CD4-positive, alpha-beta memory T cell (primary cell): ENCODE results near the gene RILPL1. TPM values are rescaled to one million over a fixed set of nuclear protein-coding genes. Genes with fewer than 3 reads are reported as not detected.
"Not testable (repeated sequence)": the region's sequence is repeated elsewhere in the genome, so short reads cannot be mapped to it uniquely, and the experiment has no call there.

Source experiments
- CTCF ChIA-PET: fragments of 350-600 bp; sonication (Branson Sonifier 250); formaldehyde crosslinking; loops from one replicate; lab custom pipeline; 2021; ENCODE audit warnings: inconsistent platforms; ENCODE audit not compliant: partially characterized antibody; lab: Charles Lee
- POLR2A ChIA-PET: fragments of 350-600 bp; sonication (Branson Sonifier 250); formaldehyde crosslinking; loops from one replicate; lab custom pipeline; 2021; ENCODE audit not compliant: partially characterized antibody; lab: Charles Lee
- DNase-seq, 5 donors: peaks; one replicate each; pipeline versions ENCODE4 v3.0.0 to v3.0.0-alpha.2; 2020 to 2022; ENCODE audit warnings: mixed read lengths in 1 of 5
- H3K27ac ChIP-seq: one replicate; pipeline ENCODE4 v1.7.0; 2013; ENCODE audit warnings: low read depth, low read length
- H3K27me3 ChIP-seq: 2 replicates; pipeline ENCODE4 v1.7.0; 2013; ENCODE audit warnings: mild to moderate bottlenecking, low read length, moderate library complexity; ENCODE audit not compliant: insufficient read depth
- H3K36me3 ChIP-seq: 2 replicates; pipeline ENCODE4 v1.7.0; 2013; ENCODE audit warnings: mild to moderate bottlenecking, low read length, moderate library complexity; ENCODE audit not compliant: insufficient read depth
- H3K4me1 ChIP-seq: 2 replicates; pipeline ENCODE4 v1.7.0; 2013; ENCODE audit warnings: mild to moderate bottlenecking, low read length, moderate library complexity; ENCODE audit not compliant: insufficient read depth
- H3K4me3 ChIP-seq, 2 donors: one replicate each; pipeline ENCODE4 v1.7.0; 2013; ENCODE audit warnings: low read length in 2 of 2, mild to moderate bottlenecking in 1 of 2
- H3K9me3 ChIP-seq, 2 donors: one replicate each; pipeline ENCODE4 v1.7.0; 2013; ENCODE audit warnings: low read length in 2 of 2, control low read depth in 1 of 2; ENCODE audit not compliant: control insufficient read depth in 1 of 2
- H3K27ac Mint-ChIP-seq, 7 donors: one replicate each; pipeline ENCODE4 v1.8.0; 2020 to 2021; ENCODE audit warnings: mixed read lengths in 7 of 7, mild to moderate bottlenecking in 6 of 7, inconsistent platforms in 3 of 7, moderate library complexity in 3 of 7
- H3K27me3 Mint-ChIP-seq, 2 donors: one replicate each; pipeline ENCODE4 v1.8.0; 2020 to 2021; ENCODE audit warnings: mixed read lengths in 2 of 2
- H3K36me3 Mint-ChIP-seq, 2 donors: one replicate each; pipeline ENCODE4 v1.8.0; 2020 to 2021; ENCODE audit warnings: mixed read lengths in 2 of 2, inconsistent platforms in 1 of 2, mild to moderate bottlenecking in 1 of 2
- H3K4me1 Mint-ChIP-seq, 4 donors: one replicate each; pipeline ENCODE4 v1.8.0; 2020 to 2021; ENCODE audit warnings: mixed read lengths in 4 of 4, mild to moderate bottlenecking in 1 of 4
- H3K4me3 Mint-ChIP-seq, 8 donors: one replicate each; pipeline ENCODE4 v1.8.0; 2020 to 2021; ENCODE audit warnings: mixed read lengths in 8 of 8, mild to moderate bottlenecking in 7 of 8, moderate library complexity in 6 of 8, inconsistent platforms in 3 of 8
- H3K9me3 Mint-ChIP-seq, 8 donors: one replicate each; pipeline ENCODE4 v1.8.0; 2020 to 2021; ENCODE audit warnings: mixed read lengths in 8 of 8, mild to moderate bottlenecking in 5 of 8, inconsistent platforms in 3 of 8, moderate library complexity in 1 of 8
- intact Hi-C: fragments of 100-400 bp; cut with micrococcal nuclease; formaldehyde crosslinking; loops from one replicate; pipeline ENCODE4 v1.15.1; 2023
- polyA plus RNA-seq, 2 donors: library from polyadenylated mRNA; unstranded; fragments of 300-500 nt; fragmentation: Illumina TruSeq; gene quantifications; one replicate each; pipeline ENCODE4 v1.2.3, GENCODE V29; 2021
- total RNA-seq, 2 experiments: library from RNA; stranded (reverse); gene quantifications; one replicate each; pipeline ENCODE4 v1.2.3, GENCODE V29; 2021

RILPL1 gene
- total and polyA plus RNA-seq, 4 experiments from 2014 or later: 0.54 to 8.5 (median 8.1) TPM; not detected in 1

GRCh38 chr12:123435636-123436016, 97.9 kb downstream of the RILPL1 start:
- Histone ChIP-seq H3K4me1 (peaks cover 58% of the 10 kb centered on the region), H3K4me3 (peak overlapping the region; percentile 79 to 95), H3K27me3 (no peaks in the 10 kb centered on the region), H3K9me3 (no peaks in the 10 kb centered on the region), H3K27ac (peak overlapping the region; percentile 98), H3K36me3 (no peaks in the 10 kb centered on the region)
- H3K27me3 Mint-ChIP-seq: no peaks in the 10 kb centered on the region
- peak overlapping the region; percentile 93 to 97 (median 95) for H3K4me3 Mint-ChIP-seq
- intact Hi-C loops: loop anchor here (1.0 to 2.0 kb wide), 5 partner anchors 13 to 149 kb away; partner anchors contain the start of genes SBNO1, SNRNP35 and TMED2
- POLR2A ChIA-PET: interaction anchor here (0.8 to 10.1 kb wide), 11 partner anchors 9 to 461 kb away, joined by 3 to 141 read pairs (median 7); partner anchors contain the start of genes KMT5A and SNRNP35
- peaks cover 7 to 28% of the 10 kb centered on the region in 2 donors for H3K36me3 Mint-ChIP-seq
- peak overlapping the region; percentile 88 to 99 (median 96) for H3K27ac Mint-ChIP-seq
- CTCF ChIA-PET: interaction anchor here (0.8 to 2.9 kb wide), 8 partner anchors 8 to 147 kb away, joined by 3 to 10 read pairs (median 4); partner anchors contain the start of gene SNRNP35
- peaks cover 28 to 68% (median 47%) of the 10 kb centered on the region in 4 donors for H3K4me1 Mint-ChIP-seq
- no peaks in the 10 kb centered on the region for H3K9me3 Mint-ChIP-seq
- DNase-seq: no peak

- Mint-ChIP-seq H3K27me3 (no peaks in the 10 kb centered on the region), H3K27ac (peak overlapping the region; percentile 84 to 99 (median 93)), H3K36me3 (peaks cover 11 to 34% of the 10 kb centered on the region in 2 donors), H3K4me1 (peaks cover 33 to 72% (median 55%) of the 10 kb centered on the region in 4 donors), H3K9me3 (no peaks in the 10 kb centered on the region), H3K4me3 (peak overlapping the region; percentile 93 to 97 (median 95))
- Histone ChIP-seq H3K27me3 (no peaks in the 10 kb centered on the region), H3K9me3 (no peaks in the 10 kb centered on the region), H3K4me1 (peaks cover 63% of the 10 kb centered on the region), H3K36me3 (no peaks in the 10 kb centered on the region), H3K27ac (peak overlapping the region; percentile 98), H3K4me3 (peak overlapping the region; percentile 28 to 95)
- intact Hi-C loops: no loop called here
- DNase-seq: no peak
- ChIA-PET CTCF (interaction anchor here (0.6 to 1.8 kb wide), 4 partner anchors 16 to 148 kb away, joined by 3 to 6 read pairs (median 4); no protein-coding TSS in a partner anchor), POLR2A (interaction anchor here (0.6 to 10.1 kb wide), 8 partner anchors 10 to 200 kb away, joined by 3 to 141 read pairs (median 8); partner anchors contain the start of genes MTRFR, SBNO1 and SNRNP35)
These were observed 99.9 kb downstream of the RILPL1 start for GRCh38 chr12:123433615-123434014.

GRCh38 chr12:123431951-123432817, 101.3 kb downstream of the RILPL1 start:
- H3K4me1 ChIP-seq: peaks cover 70% of the 10 kb centered on the region
- intact Hi-C loops, H3K9me3 ChIP-seq, H3K9me3 Mint-ChIP-seq, H3K27me3 Mint-ChIP-seq, H3K27me3 ChIP-seq, H3K36me3 ChIP-seq: not testable (repeated sequence)
- Mint-ChIP-seq H3K36me3 (peaks cover 16 to 43% of the 10 kb centered on the region in 2 donors), H3K4me3 (peak overlapping the region; percentile 79 to 97 (median 94)), H3K4me1 (peaks cover 37 to 87% (median 58%) of the 10 kb centered on the region in 4 donors), H3K27ac (peak overlapping the region; percentile 86 to 99 (median 90))
- peak in 3 of 5 donors; percentile 27 to 74 (median 33) for DNase-seq
- H3K27ac ChIP-seq: peak overlapping the region; percentile 98
- POLR2A ChIA-PET: interaction anchor here (0.6 to 10.1 kb wide), 5 partner anchors 10 to 67 kb away, joined by 3 to 141 read pairs (median 11); partner anchors contain the start of genes SBNO1 and SNRNP35
- H3K4me3 ChIP-seq: peak overlapping the region in 1 of 2 donors; percentile 95
- CTCF ChIA-PET: interaction anchor here (0.7 to 1.0 kb wide), 2 partner anchors 9 to 72 kb away, joined by 3 read pairs; no protein-coding TSS in a partner anchor

- H3K4me1 Mint-ChIP-seq: peaks cover 32 to 62% (median 45%) of the 10 kb centered on the region in 4 donors
- H3K27me3 Mint-ChIP-seq, H3K9me3 Mint-ChIP-seq, H3K9me3 ChIP-seq, H3K4me3 ChIP-seq, DNase-seq, H3K27ac ChIP-seq, H3K27me3 ChIP-seq, H3K36me3 ChIP-seq: not testable (repeated sequence)
- peaks cover 24 to 32% of the 10 kb centered on the region in 2 donors for H3K36me3 Mint-ChIP-seq
- peak overlapping the region in 6 of 8 donors; percentile 25 to 66 (median 42) for H3K4me3 Mint-ChIP-seq
- ChIA-PET POLR2A (interaction anchor here (2.9 to 3.9 kb wide), 3 partner anchors 19 to 31 kb away, joined by 15 to 24 read pairs (median 22); partner anchors contain the start of gene SNRNP35), CTCF (interaction anchor here (2.1 kb wide), 1 partner anchor 153 kb away, joined by 6 read pairs; no protein-coding TSS in a partner anchor)
- H3K4me1 ChIP-seq: peaks cover 55% of the 10 kb centered on the region
- H3K27ac Mint-ChIP-seq: peak overlapping the region; percentile 45 to 94 (median 90)
- intact Hi-C loops: loop anchor here (5.0 kb wide), 1 partner anchor 38 kb away; no protein-coding TSS in a partner anchor
These were observed 104.4 kb downstream of the RILPL1 start for GRCh38 chr12:123429101-123429500.

- H3K4me1 ChIP-seq: peaks cover 50% of the 10 kb centered on the region
- POLR2A ChIA-PET: interaction anchor here (1.1 to 3.9 kb wide), 4 partner anchors 20 to 63 kb away, joined by 5 to 24 read pairs (median 18); partner anchors contain the start of genes SBNO1 and SNRNP35
- intact Hi-C loops: loop anchor here (5.0 kb wide), 1 partner anchor 39 kb away; no protein-coding TSS in a partner anchor
- H3K27ac Mint-ChIP-seq: peak overlapping the region; percentile 85 to 94 (median 90)
- H3K4me3 ChIP-seq: no peak overlapping the region
- no peaks in the 10 kb centered on the region for H3K9me3 Mint-ChIP-seq
- H3K4me1 Mint-ChIP-seq: peaks cover 30 to 57% (median 41%) of the 10 kb centered on the region in 4 donors
- no peaks in the 10 kb centered on the region for H3K9me3 ChIP-seq
- peaks cover 29 to 35% of the 10 kb centered on the region in 2 donors for H3K36me3 Mint-ChIP-seq
- H3K27me3 ChIP-seq: no peaks in the 10 kb centered on the region
- CTCF ChIA-PET: interaction anchor here (2.1 kb wide), 1 partner anchor 154 kb away, joined by 6 read pairs; no protein-coding TSS in a partner anchor
- DNase-seq: no peak
- H3K36me3 ChIP-seq: peaks cover 5% of the 10 kb centered on the region
- no peaks in the 10 kb centered on the region for H3K27me3 Mint-ChIP-seq
- H3K27ac ChIP-seq: peak overlapping the region; percentile 44
- peak overlapping the region in 5 of 8 donors; percentile 21 to 66 (median 48) for H3K4me3 Mint-ChIP-seq
These were observed 104.9 kb downstream of the RILPL1 start for GRCh38 chr12:123428591-123428990.

- no peaks in the 10 kb centered on the region for H3K9me3 Mint-ChIP-seq
- H3K4me1 ChIP-seq: peaks cover 36% of the 10 kb centered on the region
- peak overlapping the region in 7 of 8 donors; percentile 10 to 73 (median 48) for H3K4me3 Mint-ChIP-seq
- no peaks in the 10 kb centered on the region for H3K9me3 ChIP-seq
- peaks cover 5% of the 10 kb centered on the region for H3K36me3 ChIP-seq
- peak overlapping the region; percentile 85 to 94 (median 90) for H3K27ac Mint-ChIP-seq
- intact Hi-C loops: loop anchor here (5.0 kb wide), 1 partner anchor 40 kb away; no protein-coding TSS in a partner anchor
- no peaks in the 10 kb centered on the region for H3K27me3 ChIP-seq
- H3K36me3 Mint-ChIP-seq: peaks cover 32 to 42% of the 10 kb centered on the region in 2 donors
- H3K27me3 Mint-ChIP-seq: no peaks in the 10 kb centered on the region
- ChIA-PET POLR2A (interaction anchor here (0.8 to 3.9 kb wide), 12 partner anchors 9 to 351 kb away, joined by 3 to 24 read pairs (median 5); partner anchors contain the start of genes KMT5A, RILPL2 and SNRNP35), CTCF (interaction anchor here (0.9 to 2.1 kb wide), 6 partner anchors 9 to 155 kb away, joined by 3 to 6 read pairs (median 4); partner anchors contain the start of gene RILPL2)
- peak overlapping the region; percentile 44 for H3K27ac ChIP-seq
- peak; percentile 59 to 76 (median 69) for DNase-seq
- H3K4me1 Mint-ChIP-seq: peaks cover 21 to 43% (median 29%) of the 10 kb centered on the region in 4 donors
- H3K4me3 ChIP-seq: no peak overlapping the region
These were observed 106.3 kb downstream of the RILPL1 start for GRCh38 chr12:123427036-123427769.
